Activated naive CD4-positive, alpha-beta T cell treated with anti-CD3 and anti-CD28 coated beads, Interleukin-2, amount 50 U/mL, for 72 hours (primary cell): ENCODE measurements around the gene CYP17A1. TPM values are rescaled to one million over a fixed set of nuclear protein-coding genes. Genes with fewer than 3 reads are reported as not detected.
A peak's percentile ranks its signal among the peaks of the same experiment; 100 is the strongest.
"Not testable (repeated sequence)": the region's sequence is repeated elsewhere in the genome, so short reads cannot be mapped to it uniquely, and the experiment has no call there.

ENCODE experiments used
- ATAC-seq, 2 donors: fragments of 150-1000 bp; cut with Tn5 transposase; 2 replicates each; pipeline ENCODE4 v1.10.0; 2021; ENCODE audit warnings: mild to moderate bottlenecking in 2 of 2, moderate library complexity in 2 of 2
- DNase-seq, 2 donors: peaks; one replicate each; pipeline ENCODE4 v3.0.0; 2021 to 2022; ENCODE audit warnings: low spot score in 2 of 2
- H3K27ac Mint-ChIP-seq, 2 donors: one replicate each; pipeline ENCODE4 v1.8.0; 2022; ENCODE audit warnings: mild to moderate bottlenecking in 2 of 2, mixed read lengths in 2 of 2
- H3K36me3 Mint-ChIP-seq, 2 donors: one replicate each; pipeline ENCODE4 v1.8.0; 2022; ENCODE audit warnings: mixed read lengths in 2 of 2
- H3K9me3 Mint-ChIP-seq, 2 donors: one replicate each; pipeline ENCODE4 v1.8.0; 2022; ENCODE audit warnings: mixed read lengths in 2 of 2
- total RNA-seq, 2 donors: library from RNA; stranded (reverse); gene quantifications; one replicate each; pipeline ENCODE4 v1.2.3, GENCODE V29; 2022

The CYP17A1 gene
- total RNA-seq, result not detected

GRCh38 chr10:102837230-102837721, at the start of gene CYP17A1:
TSS of gene CYP17A1 (minus strand) at chr10:102837413. CDS start at chr10:102837361, 52 bp downstream.
- ATAC-seq (no peak), DNase-seq (no peak)
- Mint-ChIP-seq H3K27ac (no peak within 1 kb of the TSS), H3K36me3 (peaks cover 0 to 9% of the 10 kb centered on the region in 2 donors), H3K9me3 (peaks cover 0 to 6% of the 10 kb centered on the region in 2 donors)

GRCh38 chr10:102880256-102880655, 43.0 kb upstream of the CYP17A1 start:
- Mint-ChIP-seq H3K9me3 (no peaks in the 10 kb centered on the region), H3K27ac (no peak overlapping the region), H3K36me3 (no peaks in the 10 kb centered on the region)
- DNase-seq (no peak), ATAC-seq (no peak)

GRCh38 chr10:102878629-102879028, 41.4 kb upstream of the CYP17A1 start:
- Mint-ChIP-seq H3K9me3 (no peaks in the 10 kb centered on the region), H3K36me3 (no peaks in the 10 kb centered on the region), H3K27ac (no peak overlapping the region)
- DNase-seq (no peak), ATAC-seq (no peak)

- no peak for ATAC-seq
- no peaks in the 10 kb centered on the region for H3K36me3 Mint-ChIP-seq
These were observed 39.5 kb upstream of the CYP17A1 start for GRCh38 chr10:102876747-102877153.

GRCh38 chr10:102872163-102872562, 35.0 kb upstream of the CYP17A1 start:
- no peak overlapping the region for H3K27ac Mint-ChIP-seq
- H3K36me3 Mint-ChIP-seq, result peaks cover 0 to 5% of the 10 kb centered on the region in 2 donors
- no peak for DNase-seq
- H3K9me3 Mint-ChIP-seq, result no peaks in the 10 kb centered on the region
- no peak for ATAC-seq

More at GRCh38 chr10:102876747-102877153, 39.5 kb upstream of the CYP17A1 start:
- no peak for DNase-seq
- Mint-ChIP-seq H3K27ac (no peak overlapping the region), H3K9me3 (no peaks in the 10 kb centered on the region)

DNA sequence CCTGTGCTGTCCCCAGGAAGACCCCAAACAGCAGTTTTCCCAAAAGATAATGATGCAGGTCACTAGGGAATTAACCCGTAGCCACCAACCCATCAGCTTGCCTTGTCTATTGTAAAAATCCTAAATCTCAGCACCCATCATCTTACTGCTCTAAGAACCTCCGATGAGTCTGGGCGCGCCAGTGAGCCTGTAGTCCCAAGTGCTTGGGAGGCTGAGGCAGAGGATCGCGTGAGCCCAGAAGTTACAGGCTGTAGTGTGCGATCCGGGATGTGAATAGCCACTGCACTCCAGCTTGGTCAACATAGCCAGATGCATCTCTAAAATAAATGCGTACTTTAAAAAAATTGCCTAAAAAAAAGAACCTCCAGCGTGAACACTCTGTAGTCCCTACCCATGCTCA, 33.0 kb upstream of the CYP17A1 start:
- Mint-ChIP-seq H3K9me3 (no peaks in the 10 kb centered on the region), H3K36me3 (peaks cover 0 to 5% of the 10 kb centered on the region in 2 donors), H3K27ac (no peak overlapping the region)
- DNase-seq (no peak), ATAC-seq (no peak)

- DNase-seq (peak in 1 of 2 donors; percentile 38), ATAC-seq (peak; percentile 63 to 93)
- Mint-ChIP-seq H3K27ac (no peak within 1 kb of the TSS), H3K36me3 (peaks cover 0 to 5% of the 10 kb centered on the region in 2 donors), H3K9me3 (no peaks in the 10 kb centered on the region)
These were observed 32.3 kb upstream of the CYP17A1 start, which contains the start of gene AS3MT for GRCh38 chr10:102869258-102870198. TSS of gene AS3MT (plus strand) at chr10:102869470. CDS start at chr10:102869593, 123 bp downstream.

- ATAC-seq (no peak), DNase-seq (no peak)
- H3K36me3 Mint-ChIP-seq, result peaks cover 0 to 5% of the 10 kb centered on the region in 2 donors
- H3K9me3 Mint-ChIP-seq, result no peaks in the 10 kb centered on the region
- H3K27ac Mint-ChIP-seq, result no peak overlapping the region
These were observed 31.7 kb upstream of the CYP17A1 start for GRCh38 chr10:102868911-102869257.

DNA sequence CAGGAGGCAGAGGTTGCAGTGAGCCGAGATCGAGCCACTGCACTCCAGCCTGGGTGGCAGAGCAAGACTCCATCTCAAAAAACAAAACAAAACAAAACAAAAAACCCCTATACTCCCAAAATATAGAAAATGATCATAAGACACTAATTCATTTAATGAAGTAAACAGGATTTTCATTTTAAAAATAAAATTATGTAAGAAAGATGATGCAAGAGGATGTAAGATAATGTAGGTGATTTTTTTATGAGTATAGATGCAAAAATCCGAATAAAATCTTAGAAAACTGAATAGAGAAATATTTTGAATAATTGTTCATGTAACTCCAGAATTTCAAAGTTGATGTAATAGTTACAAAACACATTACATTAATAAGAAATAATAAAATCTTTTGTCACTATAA, 28.4 kb upstream of the CYP17A1 start:
- no peaks in the 10 kb centered on the region for H3K9me3 Mint-ChIP-seq

DNA sequence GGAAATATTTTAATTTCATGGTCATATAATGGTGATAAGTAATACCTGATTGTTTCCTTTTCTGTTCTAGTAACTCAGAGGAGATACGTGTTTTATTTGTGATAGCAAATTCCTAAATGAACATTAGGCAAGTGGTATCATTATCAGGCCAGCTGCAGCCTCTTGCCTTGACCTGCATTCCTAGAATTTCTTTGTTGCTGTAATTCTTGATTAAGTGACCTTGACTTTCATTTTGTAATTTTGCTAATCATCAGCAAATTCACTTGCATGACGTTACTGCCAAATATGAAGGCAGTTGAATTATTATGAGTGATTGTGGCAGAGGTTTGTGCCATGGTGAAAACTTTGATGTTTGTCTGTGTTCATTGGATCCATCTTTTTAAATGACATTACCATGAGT, 26.4 kb upstream of the CYP17A1 start:
- no peak for ATAC-seq
- no peaks in the 10 kb centered on the region for H3K9me3 Mint-ChIP-seq
- no peak overlapping the region for H3K27ac Mint-ChIP-seq
- no peaks in the 10 kb centered on the region for H3K36me3 Mint-ChIP-seq
- no peak for DNase-seq

More for the DNA sequence above, 28.4 kb upstream of the CYP17A1 start:
- DNase-seq (no peak), ATAC-seq (no peak)
- no peak overlapping the region for H3K27ac Mint-ChIP-seq
- peaks cover 0 to 5% of the 10 kb centered on the region in 2 donors for H3K36me3 Mint-ChIP-seq

GRCh38 chr10:102859911-102860310, 22.7 kb upstream of the CYP17A1 start:
- no peaks in the 10 kb centered on the region for H3K9me3 Mint-ChIP-seq
- peak overlapping the region in 1 of 2 donors; percentile 18 for H3K27ac Mint-ChIP-seq
- H3K36me3 Mint-ChIP-seq, result no peaks in the 10 kb centered on the region
- DNase-seq (no peak), ATAC-seq (no peak)

DNA sequence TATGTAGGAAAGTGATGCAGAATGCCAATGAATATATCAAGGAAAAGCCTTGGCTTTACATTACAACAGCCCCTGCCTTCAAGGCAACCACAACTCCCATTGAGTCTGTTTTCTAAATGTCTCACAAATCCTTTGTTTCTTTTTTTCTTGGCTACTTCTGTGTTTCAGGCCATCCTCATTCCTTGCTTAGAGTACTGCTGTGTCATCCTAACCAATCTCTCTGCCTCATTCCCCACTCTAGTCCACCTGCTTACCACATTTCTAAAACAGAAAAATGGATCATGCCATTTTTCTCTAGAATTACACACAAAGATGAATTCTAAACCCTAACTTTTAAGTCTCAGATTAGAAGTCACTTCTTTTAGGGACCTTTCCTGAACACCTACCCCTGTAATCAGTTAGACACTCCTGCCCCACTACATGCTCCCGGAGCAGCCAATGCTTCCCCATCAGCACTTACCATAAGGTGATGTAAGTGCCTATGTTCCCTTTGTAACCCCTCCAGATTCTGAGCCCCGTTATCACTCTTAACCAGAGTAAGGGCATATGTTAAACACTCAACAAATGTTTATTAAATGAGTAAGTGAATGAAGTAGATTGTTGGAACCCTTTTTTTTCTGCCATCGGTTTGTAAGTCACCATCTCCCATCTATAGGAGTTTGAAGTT, 19.7 kb upstream of the CYP17A1 start:
- no peak for DNase-seq
- Mint-ChIP-seq H3K9me3 (no peaks in the 10 kb centered on the region), H3K36me3 (peaks cover 0 to 5% of the 10 kb centered on the region in 2 donors), H3K27ac (peak overlapping the region in 1 of 2 donors; percentile 23)
- ATAC-seq, result no peak

DNA sequence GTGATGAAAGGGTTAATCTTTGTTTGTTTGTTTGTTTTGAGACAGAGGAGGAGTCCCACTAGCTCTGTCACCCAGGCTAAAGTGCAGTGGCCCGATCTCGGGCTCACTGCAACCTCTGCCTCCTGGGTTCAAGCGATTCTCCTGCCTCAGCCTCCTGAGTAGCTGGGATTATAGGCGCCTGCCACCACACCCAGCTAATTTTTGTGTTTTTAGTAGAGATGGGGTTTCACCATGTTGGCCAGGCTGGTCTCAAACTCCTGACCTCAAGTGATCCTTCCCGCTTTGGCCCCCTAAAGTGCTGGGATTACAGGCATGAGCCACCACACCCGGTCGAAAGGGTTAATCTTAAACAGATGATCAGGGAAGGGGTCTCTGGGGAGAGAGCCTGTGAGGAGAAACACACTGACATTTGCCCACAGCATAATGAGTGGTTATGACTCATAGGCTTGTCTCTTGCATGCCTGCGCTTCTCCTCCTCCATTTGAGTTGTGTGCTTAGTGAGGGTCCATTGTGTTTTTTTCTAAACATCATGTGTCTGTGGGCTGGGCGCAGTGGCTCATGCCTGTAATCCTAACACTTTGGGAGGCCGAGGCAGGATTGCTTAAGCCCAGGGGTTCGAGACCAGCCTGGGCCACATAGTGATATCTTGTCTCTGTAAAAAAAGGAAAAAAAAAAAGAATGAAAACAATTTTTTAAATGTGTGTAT, 18.7 kb upstream of the CYP17A1 start:
- peak overlapping the region in 1 of 2 donors; percentile 78 for H3K27ac Mint-ChIP-seq
- not testable (repeated sequence) for DNase-seq, H3K9me3 Mint-ChIP-seq, H3K36me3 Mint-ChIP-seq, ATAC-seq

GRCh38 chr10:102853237-102853636, 16.0 kb upstream of the CYP17A1 start:
- not testable (repeated sequence) for H3K27ac Mint-ChIP-seq, DNase-seq, ATAC-seq, H3K36me3 Mint-ChIP-seq, H3K9me3 Mint-ChIP-seq

DNA sequence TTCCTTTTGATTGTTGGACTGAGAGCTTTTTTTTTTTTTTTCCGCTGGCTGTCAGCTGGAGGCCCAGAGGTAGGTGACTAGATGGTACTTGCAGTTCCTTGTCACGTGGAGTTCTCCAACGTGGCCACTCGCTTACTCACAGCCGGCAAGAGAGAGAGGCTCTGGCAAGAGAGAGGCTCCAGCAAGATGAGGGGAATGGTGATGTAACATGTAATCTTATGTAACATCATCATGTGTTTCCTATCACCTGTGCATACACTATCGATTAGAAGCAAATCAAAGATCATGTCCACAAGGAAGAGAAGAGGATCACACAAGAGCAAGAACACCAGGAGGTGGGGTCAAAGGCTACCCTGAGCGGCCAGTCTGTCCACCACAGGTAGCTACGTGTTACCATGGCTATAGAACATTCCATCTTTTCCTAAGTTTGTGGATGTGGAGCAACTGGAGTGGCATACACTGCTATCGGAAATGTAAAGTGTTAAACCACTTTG, 12.9 kb upstream of the CYP17A1 start:
- Mint-ChIP-seq H3K36me3 (peaks cover 0 to 5% of the 10 kb centered on the region in 2 donors), H3K9me3 (no peaks in the 10 kb centered on the region), H3K27ac (no peak overlapping the region)
- ATAC-seq (no peak), DNase-seq (no peak)

DNA sequence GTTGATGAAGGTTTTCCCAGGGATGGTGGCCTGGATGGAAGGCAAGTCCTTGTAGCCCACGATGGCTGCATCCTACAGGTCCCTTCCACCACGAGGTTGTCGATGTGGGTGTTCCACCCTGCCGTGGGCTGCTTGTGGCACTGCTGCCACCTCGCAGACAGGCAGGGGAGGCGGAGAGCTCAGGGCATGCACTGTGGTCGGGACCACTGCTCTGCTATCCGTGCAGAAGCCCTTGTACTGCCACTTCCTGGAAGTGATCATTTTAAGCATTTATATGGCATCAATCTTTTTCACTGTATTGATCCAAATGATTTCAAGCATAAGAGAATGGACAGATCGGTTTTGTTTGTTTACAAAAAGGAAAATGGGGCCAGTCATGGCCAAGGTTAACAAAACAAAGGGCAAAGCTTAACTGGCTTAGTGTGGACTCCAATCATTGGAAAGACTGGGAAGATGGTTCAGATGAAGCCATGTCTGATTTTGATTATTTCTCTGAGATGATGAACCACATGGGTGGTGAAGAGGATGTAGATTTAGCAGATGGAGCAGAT, 8.2 kb upstream of the CYP17A1 start:
- Mint-ChIP-seq H3K9me3 (no peaks in the 10 kb centered on the region), H3K36me3 (no peaks in the 10 kb centered on the region), H3K27ac (no peak overlapping the region)
- ATAC-seq (no peak), DNase-seq (no peak)
